HepG2 (cell line): ENCODE data around the gene STOML2. TPM values are rescaled to one million over a fixed set of nuclear protein-coding genes. Genes with fewer than 3 reads are reported as not detected.

Experiments
- AHR ChIP-seq: IDR thresholded peaks from 2 replicates; pipeline ENCODE4 v1.6.1; 2018; ENCODE audit warnings: missing genetic modification reagents, missing compliant biosample characterization
- ASH2L ChIP-seq: fragments of 300-600, 200-600 bp; sonication (generic); IDR thresholded peaks from 2 replicates; pipeline ENCODE4 v1.7.0; 2017; ENCODE audit warnings: low read depth, mild to moderate bottlenecking, moderate library complexity, mixed read lengths, low read length; ENCODE audit not compliant: insufficient read length
- CC2D1A ChIP-seq: sonication (generic); formaldehyde crosslinking; IDR thresholded peaks from 2 replicates; pipeline ENCODE4 v1.8.1; 2023; ENCODE audit warnings: mild to moderate bottlenecking, missing genetic modification reagents
- CENPBD1 ChIP-seq: sonication (generic); formaldehyde crosslinking; IDR thresholded peaks from 2 replicates; pipeline ENCODE4 v1.8.0; 2022; ENCODE audit warnings: missing genetic modification reagents, low read depth, mild to moderate bottlenecking, borderline replicate concordance
- DPF2 ChIP-seq: sonication (generic); formaldehyde crosslinking; IDR thresholded peaks from 2 replicates; pipeline ENCODE4 v1.4.0; 2020; ENCODE audit warnings: mild to moderate bottlenecking, low read depth, missing genetic modification reagents, borderline replicate concordance
- EED ChIP-seq: sonication (generic); formaldehyde crosslinking; IDR thresholded peaks from 2 replicates; pipeline ENCODE4 v1.5.0; 2020; ENCODE audit warnings: mild to moderate bottlenecking, missing genetic modification reagents
- FLYWCH1 ChIP-seq: sonication (generic); formaldehyde crosslinking; IDR thresholded peaks from 2 replicates; pipeline ENCODE4 v1.8.1; 2023; ENCODE audit warnings: mild to moderate bottlenecking, missing genetic modification reagents
- FUBP1 ChIP-seq: sonication (generic); formaldehyde crosslinking; IDR thresholded peaks from 2 replicates; pipeline ENCODE4 v1.5.1; 2020; ENCODE audit warnings: missing genetic modification reagents, mild to moderate bottlenecking, borderline replicate concordance
- HOXA3 ChIP-seq: sonication (generic); formaldehyde crosslinking; IDR thresholded peaks from 2 replicates; pipeline ENCODE4 v1.5.0; 2020; ENCODE audit warnings: missing genetic modification reagents
- IKZF1 ChIP-seq: fragments of 450-650 bp; IDR thresholded peaks from 2 replicates; pipeline ENCODE4 v1.7.1; 2016
- LRRFIP1 ChIP-seq: sonication (generic); formaldehyde crosslinking; conservative IDR thresholded peaks from 2 replicates; pipeline ENCODE4 v1.4.0; 2020; ENCODE audit warnings: missing genetic modification reagents
- POLR2AphosphoS2 ChIP-seq: IDR thresholded peaks from 2 replicates; pipeline ENCODE4 v1.6.1; 2011; ENCODE audit warnings: low read depth, low read length, improper control_type of control experiment
- RBFOX2 ChIP-seq: fragments of 200-400 bp; formaldehyde crosslinking; IDR thresholded peaks from 2 replicates; pipeline ENCODE4 v1.6.1; 2017; ENCODE audit warnings: low read depth, mild to moderate bottlenecking, low read length
- TARDBP ChIP-seq: sonication (generic); formaldehyde crosslinking; IDR thresholded peaks from 2 replicates; pipeline ENCODE4 v1.8.0; 2022; ENCODE audit warnings: mild to moderate bottlenecking, missing genetic modification reagents
- TCF7 ChIP-seq: sonication (generic); IDR thresholded peaks from 2 replicates; pipeline ENCODE4 v1.6.1; 2016; ENCODE audit warnings: antibody characterized with exemption, low read depth
- TMF1 ChIP-seq: sonication (generic); formaldehyde crosslinking; IDR thresholded peaks from 2 replicates; pipeline ENCODE4 v1.8.1; 2022; ENCODE audit warnings: low read depth, missing genetic modification reagents
- ZGPAT ChIP-seq: IDR thresholded peaks from 2 replicates; pipeline ENCODE4 v1.6.1; 2016; ENCODE audit warnings: mild to moderate bottlenecking
- ZNF354B ChIP-seq: sonication (generic); formaldehyde crosslinking; IDR thresholded peaks from 2 replicates; pipeline ENCODE4 v1.8.0; 2022; ENCODE audit warnings: mild to moderate bottlenecking, missing genetic modification reagents
- ZNF503 ChIP-seq: sonication (generic); formaldehyde crosslinking; IDR thresholded peaks from 2 replicates; pipeline ENCODE4 v1.4.0; 2020; ENCODE audit warnings: missing genetic modification reagents
- ZNF766 ChIP-seq: sonication (generic); formaldehyde crosslinking; IDR thresholded peaks from 2 replicates; pipeline ENCODE4 v1.5.0; 2020; ENCODE audit warnings: missing genetic modification reagents, borderline replicate concordance
- ZSCAN30 ChIP-seq: sonication (generic); formaldehyde crosslinking; IDR thresholded peaks from 2 replicates; pipeline ENCODE4 v1.5.0; 2020; ENCODE audit warnings: mild to moderate bottlenecking, missing genetic modification reagents
- polyA plus RNA-seq, 8 experiments: library from polyadenylated mRNA; depleted of rRNA in 3 of 8; stranded (reverse) in 7 of 8; unstranded in 1 of 8; fragments of >200 nt; fragmentation: Illumina TruSeq in 4 of 8; extraction: Trizol in 4 of 8; gene quantifications; 2 replicates each; pipeline versions ENCODE4 v1.2.1 to v1.2.3, GENCODE V29; 2011 to 2016; ENCODE audit warnings: low read depth in 4 of 8, missing spikeins in 1 of 8, mixed read lengths in 1 of 8; ENCODE audit not compliant: insufficient read depth in 1 of 8
- total RNA-seq, 5 experiments: library from RNA; depleted of rRNA; stranded (reverse); fragments of >200 nt; fragmentation: Illumina TruSeq; extraction: Trizol; gene quantifications; 2 replicates each; pipeline ENCODE4 v1.2.3, GENCODE V29; 2016; ENCODE audit warnings: low read depth in 1 of 5

STOML2 gene
- total and polyA plus RNA-seq, 2 of the 13 experiments (the other 11 are each of a cell fraction or from before 2014, with no cell fraction given): 245 to 250 TPM

GRCh38 chr9:35102769-35103659 is at the start of gene STOML2 (continued):
- TF ChIP-seq ZNF503 (CRISPR knock-in tag) (0 out of 2 replicates have a peak, but pooled peaks have one; percentile 64), HOXA3 (CRISPR knock-in tag) (peak; percentile 84), AHR (0 out of 2 replicates have a peak, but pooled peaks have one; percentile 66), DPF2 (CRISPR knock-in tag) (no peak), EED (CRISPR knock-in tag) (0 out of 2 replicates have a peak, but pooled peaks have one; percentile 67), ASH2L (peak; percentile 85), TCF7 (no peak), FUBP1 (CRISPR knock-in tag) (no peak), CC2D1A (CRISPR knock-in tag) (no peak), ZGPAT (CRISPR knock-in tag) (peak; percentile 96), POLR2AphosphoS2 (no peak), LRRFIP1 (CRISPR knock-in tag) (no peak), FLYWCH1 (CRISPR knock-in tag) (no peak), CENPBD1 (CRISPR knock-in tag) (no peak), TARDBP (CRISPR knock-in tag) (peak; percentile 88), IKZF1 (no peak), ZNF354B (no peak), ZSCAN30 (CRISPR knock-in tag) (0 out of 2 replicates have a peak, but pooled peaks have one; percentile 11), TMF1 (CRISPR knock-in tag) (peak; percentile 92), RBFOX2 (peak; percentile 88), ZNF766 (CRISPR knock-in tag) (peak; percentile 96)
